GM19025 (cell line): Measurements from ENCODE around the gene LY6G6C.

ENCODE experiments used
- ATAC-seq: cut with Tn5 transposase; IDR thresholded peaks from one replicate; pipeline ENCODE4 v1.9.1; 2021; ENCODE audit warnings: mild to moderate bottlenecking, low read depth, moderate library complexity; ENCODE audit not compliant: unreplicated experiment

LY6G6C gene

GRCh38 chr6:31721351-31722020 is at the start of gene LY6G6C:
Gene LY6G6C (minus strand): TSS chr6:31721746. CDS start chr6:31721679, 67 bp downstream.
- no peak for ATAC-seq

GRCh38 chr6:31770860-31771259 is 49.3 kb upstream of the LY6G6C start:
- ATAC-seq, result no peak

- ATAC-seq, result no peak
These were observed 48.3 kb upstream of the LY6G6C start for GRCh38 chr6:31769684-31770371.

GRCh38 chr6:31768363-31769257 is 47.1 kb upstream of the LY6G6C start:
- ATAC-seq, result no peak

GRCh38 chr6:31767096-31767645 is 45.6 kb upstream of the LY6G6C start:
- ATAC-seq, result no peak

- ATAC-seq, result no peak
These were observed 44.6 kb upstream of the LY6G6C start for GRCh38 chr6:31765910-31766794.

- ATAC-seq, result no peak
These were observed 44.0 kb upstream of the LY6G6C start for GRCh38 chr6:31765559-31765909.

- ATAC-seq, result no peak
These were observed 42.7 kb upstream of the LY6G6C start for GRCh38 chr6:31764198-31764597.

- no peak for ATAC-seq
These were observed 42.0 kb upstream of the LY6G6C start for GRCh38 chr6:31763619-31763940.

GRCh38 chr6:31762878-31763618 is 41.5 kb upstream of the LY6G6C start:
- ATAC-seq, result no peak

GRCh38 chr6:31762356-31762755 is 40.8 kb upstream of the LY6G6C start, which contains the start of gene SAPCD1:
Gene SAPCD1 (plus strand): TSS chr6:31762656. CDS start chr6:31763055, 399 bp downstream.
- ATAC-seq, result no peak

- ATAC-seq, result no peak
These were observed 39.8 kb upstream of the LY6G6C start for GRCh38 chr6:31761343-31761742.

GRCh38 chr6:31760790-31761189 is 39.2 kb upstream of the LY6G6C start:
- no peak for ATAC-seq

- no peak for ATAC-seq
These were observed 36.7 kb upstream of the LY6G6C start for GRCh38 chr6:31758281-31758680.

- no peak for ATAC-seq
These were observed 31.3 kb upstream of the LY6G6C start for GRCh38 chr6:31752739-31753319.

GRCh38 chr6:31750411-31751022 is 29.0 kb upstream of the LY6G6C start:
- no peak for ATAC-seq

- ATAC-seq, result no peak
These were observed 27.9 kb upstream of the LY6G6C start for GRCh38 chr6:31749301-31750036.

- ATAC-seq, result no peak
These were observed 22.9 kb upstream of the LY6G6C start for GRCh38 chr6:31744422-31744821.
